Measurements from ENCODE around the gene MTCL3.

MTCL3 gene

DNA sequence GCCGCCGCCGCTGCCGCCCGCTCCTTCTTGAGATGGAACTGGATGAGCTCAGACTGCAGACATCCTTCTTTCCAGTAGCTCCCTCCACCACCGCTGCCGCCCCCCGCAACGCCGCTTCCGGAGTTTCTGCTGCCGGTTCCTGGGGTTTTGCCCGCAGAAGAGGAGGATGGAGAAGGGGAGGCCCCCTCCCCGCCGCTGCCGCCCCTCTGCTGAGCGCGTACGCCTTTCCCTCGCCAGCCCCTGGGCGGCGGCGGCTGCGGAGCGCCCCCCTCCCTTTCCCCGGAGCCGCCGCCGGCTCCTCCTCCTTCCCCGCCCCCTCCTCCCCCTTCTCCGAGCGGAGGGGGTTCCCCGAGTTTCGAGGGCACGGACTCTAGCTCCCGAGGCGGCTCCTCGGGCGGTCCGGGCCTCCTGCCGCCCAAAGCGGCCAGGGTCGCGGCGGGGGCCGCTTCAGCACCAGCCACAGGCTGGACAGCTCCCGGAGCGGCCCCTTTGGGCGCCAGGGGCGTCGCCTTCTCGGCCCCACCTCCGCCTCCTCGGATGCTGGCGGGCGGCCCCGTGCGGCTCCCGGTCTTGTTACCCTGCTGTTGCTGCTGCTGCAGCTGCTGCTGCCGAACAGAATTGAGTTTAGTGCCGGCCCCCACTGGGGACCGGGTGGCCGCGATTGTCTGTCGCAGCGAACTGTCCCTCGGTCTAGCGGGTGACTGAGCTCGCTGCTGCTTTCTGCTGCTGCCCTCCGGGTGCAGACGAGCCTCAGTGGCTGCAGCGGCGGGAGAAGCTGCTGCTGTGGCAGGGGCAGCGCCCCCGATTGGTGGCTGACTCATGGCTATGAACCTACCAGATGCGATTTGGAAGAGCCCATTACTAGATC, 3.1 kb downstream of the MTCL3 start:
- peaks cover 14% of the 10 kb centered on the region for H3K27me3 ChIP-seq (replicated peaks; ENCODE audit: control insufficient read depth, insufficient read depth, low read length, poor library complexity, severe bottlenecking)
- no peaks in the 10 kb centered on the region for H3K9me3 ChIP-seq (ENCODE audit: control insufficient read depth, low read length)
- no peaks in the 10 kb centered on the region for H3K36me3 ChIP-seq (ENCODE audit: control insufficient read depth, insufficient read depth, low read length)
- peak; percentile 60 to 68 (median 64) for DNase-seq
- H3K27ac ChIP-seq (ENCODE audit: insufficient read depth, low read length, poor library complexity, severe bottlenecking), result peak overlapping the region; percentile 58
- peak overlapping the region; percentile 82 for H3K4me3 ChIP-seq (ENCODE audit: insufficient read depth, low read depth, low read length, poor library complexity, severe bottlenecking)
- H3K4me1 ChIP-seq (ENCODE audit: control insufficient read depth, insufficient read depth, low read length, poor library complexity, severe bottlenecking), result peaks cover 24% of the 10 kb centered on the region

GRCh38 chr6:127515234-127515793, 3.8 kb downstream of the MTCL3 start:
- Histone ChIP-seq H3K36me3 (ENCODE audit: control insufficient read depth, insufficient read depth, low read length) (peaks cover 1% of the 10 kb centered on the region), H3K9me3 (ENCODE audit: control insufficient read depth, low read length) (no peaks in the 10 kb centered on the region), H3K27me3 (replicated peaks; ENCODE audit: control insufficient read depth, insufficient read depth, low read length, poor library complexity, severe bottlenecking) (peaks cover 13% of the 10 kb centered on the region), H3K27ac (ENCODE audit: insufficient read depth, low read length, poor library complexity, severe bottlenecking) (peak overlapping the region; percentile 58), H3K4me1 (ENCODE audit: control insufficient read depth, insufficient read depth, low read length, poor library complexity, severe bottlenecking) (peaks cover 24% of the 10 kb centered on the region), H3K4me3 (ENCODE audit: insufficient read depth, low read depth, low read length, poor library complexity, severe bottlenecking) (peak overlapping the region; percentile 82)
- DNase-seq, result no peak

DNA sequence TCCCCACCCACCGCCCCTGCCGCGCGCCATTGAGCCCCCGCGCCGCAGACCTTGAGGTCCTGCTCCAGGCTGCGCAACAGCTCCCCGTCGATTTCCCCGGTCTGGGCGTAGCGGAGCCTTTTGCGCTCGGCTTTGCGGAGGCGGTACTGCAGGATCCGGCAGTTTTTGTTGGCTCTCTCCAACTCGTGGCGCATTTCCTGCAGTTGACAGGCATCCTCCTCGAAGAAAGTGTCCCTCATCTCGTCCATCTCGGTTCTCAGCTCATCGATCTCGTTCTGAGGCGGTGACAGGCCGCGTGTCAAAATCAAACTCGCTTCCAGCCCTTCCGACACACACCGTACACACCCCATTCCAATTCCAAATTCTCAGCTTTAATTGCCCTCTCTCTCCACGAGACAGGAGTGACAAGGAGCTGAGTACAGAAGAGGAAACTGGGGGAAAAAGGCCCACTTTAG, 4.3 kb downstream of the MTCL3 start:
- Histone ChIP-seq H3K4me1 (ENCODE audit: control insufficient read depth, insufficient read depth, low read length, poor library complexity, severe bottlenecking) (peaks cover 24% of the 10 kb centered on the region), H3K27ac (ENCODE audit: insufficient read depth, low read length, poor library complexity, severe bottlenecking) (peak overlapping the region; percentile 58), H3K9me3 (ENCODE audit: control insufficient read depth, low read length) (no peaks in the 10 kb centered on the region), H3K27me3 (replicated peaks; ENCODE audit: control insufficient read depth, insufficient read depth, low read length, poor library complexity, severe bottlenecking) (peaks cover 8% of the 10 kb centered on the region), H3K36me3 (ENCODE audit: control insufficient read depth, insufficient read depth, low read length) (peaks cover 4% of the 10 kb centered on the region), H3K4me3 (ENCODE audit: insufficient read depth, low read depth, low read length, poor library complexity, severe bottlenecking) (peak overlapping the region; percentile 82)
- DNase-seq, result peak in 2 of 3 donors; percentile 43

DNA sequence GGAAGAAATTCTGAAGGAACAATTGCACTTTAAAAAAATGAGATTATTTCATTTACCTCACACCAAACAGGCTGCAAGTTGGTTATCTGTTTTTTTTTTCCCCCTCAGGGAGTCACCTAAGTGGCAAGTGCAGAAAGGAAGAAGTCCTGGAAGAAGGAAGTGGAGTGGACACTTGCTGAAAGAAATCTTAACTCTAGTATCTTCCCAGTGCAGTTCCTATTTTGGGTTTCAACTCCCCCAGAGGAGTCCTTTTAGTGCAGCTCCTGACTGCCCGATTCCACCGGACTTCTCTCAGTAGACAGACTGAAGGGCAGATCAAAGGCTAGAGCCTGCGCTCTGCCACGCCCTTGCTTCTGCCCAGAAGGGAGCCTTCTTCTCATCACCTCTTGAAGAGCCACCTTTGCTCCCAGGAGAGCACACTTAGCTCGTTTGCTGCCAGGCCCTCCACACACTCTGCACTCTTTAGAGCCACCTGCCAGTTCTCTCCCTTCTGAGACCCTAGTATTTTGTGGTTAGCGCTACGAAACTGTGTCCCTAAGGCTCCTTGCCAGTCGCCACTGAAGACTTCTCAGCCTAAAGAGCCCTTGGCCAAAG, 4.9 kb downstream of the MTCL3 start:
- H3K4me3 ChIP-seq (ENCODE audit: insufficient read depth, low read depth, low read length, poor library complexity, severe bottlenecking), result peak overlapping the region; percentile 82
- DNase-seq, result no peak
- no peaks in the 10 kb centered on the region for H3K9me3 ChIP-seq (ENCODE audit: control insufficient read depth, low read length)
- H3K36me3 ChIP-seq (ENCODE audit: control insufficient read depth, insufficient read depth, low read length), result peaks cover 4% of the 10 kb centered on the region
- H3K4me1 ChIP-seq (ENCODE audit: control insufficient read depth, insufficient read depth, low read length, poor library complexity, severe bottlenecking), result peaks cover 21% of the 10 kb centered on the region
- H3K27ac ChIP-seq (ENCODE audit: insufficient read depth, low read length, poor library complexity, severe bottlenecking), result no peak overlapping the region
- peaks cover 3% of the 10 kb centered on the region for H3K27me3 ChIP-seq (replicated peaks; ENCODE audit: control insufficient read depth, insufficient read depth, low read length, poor library complexity, severe bottlenecking)

DNA sequence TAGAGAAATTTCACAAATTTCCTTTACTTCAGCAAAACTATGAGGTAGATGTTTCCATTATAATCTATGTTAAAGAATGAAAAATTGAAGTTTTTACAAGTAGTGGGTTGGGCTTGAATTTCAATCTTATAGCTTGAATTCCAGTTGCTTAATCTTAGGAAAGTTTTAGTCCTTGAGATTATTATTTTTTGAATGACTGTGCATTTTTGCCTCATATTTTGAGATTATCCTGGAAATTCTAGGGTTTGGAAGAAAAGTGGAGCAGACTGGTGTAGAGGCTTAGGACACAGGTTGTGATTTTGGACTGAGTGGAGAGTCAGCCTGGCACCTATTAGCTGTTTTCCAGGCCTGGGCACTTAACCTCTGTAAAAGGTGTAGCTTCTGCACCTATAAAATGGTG, 5.7 kb downstream of the MTCL3 start:
- peaks cover 14% of the 10 kb centered on the region for H3K4me1 ChIP-seq (ENCODE audit: control insufficient read depth, insufficient read depth, low read length, poor library complexity, severe bottlenecking)
- H3K9me3 ChIP-seq (ENCODE audit: control insufficient read depth, low read length), result no peaks in the 10 kb centered on the region
- no peak overlapping the region for H3K27ac ChIP-seq (ENCODE audit: insufficient read depth, low read length, poor library complexity, severe bottlenecking)
- H3K27me3 ChIP-seq (replicated peaks; ENCODE audit: control insufficient read depth, insufficient read depth, low read length, poor library complexity, severe bottlenecking), result no peaks in the 10 kb centered on the region
- peaks cover 4% of the 10 kb centered on the region for H3K36me3 ChIP-seq (ENCODE audit: control insufficient read depth, insufficient read depth, low read length)
- DNase-seq, result no peak
- H3K4me3 ChIP-seq (ENCODE audit: insufficient read depth, low read depth, low read length, poor library complexity, severe bottlenecking), result no peak overlapping the region

DNA sequence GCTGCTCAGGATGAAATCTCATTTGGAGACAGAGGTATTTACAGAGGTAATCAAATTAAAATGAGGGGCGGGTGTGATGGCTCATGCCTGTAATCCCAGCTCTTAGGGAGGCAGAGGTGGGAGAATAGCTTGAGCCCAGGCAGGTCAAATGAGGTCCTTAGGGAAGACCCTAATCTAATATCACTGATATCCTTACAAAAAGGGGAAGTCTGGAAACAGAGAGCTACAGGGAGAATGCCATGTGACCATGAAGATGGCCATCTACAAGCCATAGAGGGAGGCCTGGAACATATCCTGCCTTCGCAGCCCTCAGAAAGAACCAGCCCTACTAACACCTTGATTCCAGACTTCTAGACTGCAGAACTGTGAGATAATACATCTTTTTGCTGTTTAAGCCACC, 8.3 kb downstream of the MTCL3 start:
- peaks cover 4% of the 10 kb centered on the region for H3K36me3 ChIP-seq (ENCODE audit: control insufficient read depth, insufficient read depth, low read length)
- DNase-seq, result no peak

DNA sequence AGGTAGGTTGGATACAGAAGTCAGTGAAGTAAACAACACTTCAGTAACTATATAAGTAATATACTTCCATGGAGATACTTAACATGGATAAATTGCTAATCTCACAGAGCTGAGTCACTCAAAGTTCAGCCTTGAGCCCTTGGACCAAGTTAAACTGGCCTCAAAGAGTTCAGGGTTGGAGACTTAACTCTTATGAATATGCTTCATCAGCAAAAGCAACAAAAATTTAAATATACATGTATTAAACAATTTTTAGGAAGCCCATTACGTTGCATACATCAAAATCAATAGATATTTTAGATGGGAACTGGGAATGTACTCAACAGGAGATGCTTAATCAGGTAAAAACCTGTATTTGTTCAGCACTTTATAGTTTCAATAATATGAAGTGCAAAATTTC, 12.2 kb downstream of the MTCL3 start:
- peaks cover 4% of the 10 kb centered on the region for H3K36me3 ChIP-seq (ENCODE audit: control insufficient read depth, insufficient read depth, low read length)
- no peak for DNase-seq
- H3K27ac ChIP-seq (ENCODE audit: insufficient read depth, low read length, poor library complexity, severe bottlenecking), result no peak overlapping the region
- H3K4me3 ChIP-seq (ENCODE audit: insufficient read depth, low read depth, low read length, poor library complexity, severe bottlenecking), result no peak overlapping the region
- H3K27me3 ChIP-seq (replicated peaks; ENCODE audit: control insufficient read depth, insufficient read depth, low read length, poor library complexity, severe bottlenecking), result no peaks in the 10 kb centered on the region
- H3K9me3 ChIP-seq (ENCODE audit: control insufficient read depth, low read length), result no peaks in the 10 kb centered on the region
- H3K4me1 ChIP-seq (ENCODE audit: control insufficient read depth, insufficient read depth, low read length, poor library complexity, severe bottlenecking), result no peaks in the 10 kb centered on the region

More for the DNA sequence above, 8.3 kb downstream of the MTCL3 start:
- H3K27me3 ChIP-seq (replicated peaks; ENCODE audit: control insufficient read depth, insufficient read depth, low read length, poor library complexity, severe bottlenecking), result no peaks in the 10 kb centered on the region
- no peaks in the 10 kb centered on the region for H3K9me3 ChIP-seq (ENCODE audit: control insufficient read depth, low read length)
- H3K4me3 ChIP-seq (ENCODE audit: insufficient read depth, low read depth, low read length, poor library complexity, severe bottlenecking), result no peak overlapping the region
- peaks cover 8% of the 10 kb centered on the region for H3K4me1 ChIP-seq (ENCODE audit: control insufficient read depth, insufficient read depth, low read length, poor library complexity, severe bottlenecking)
- no peak overlapping the region for H3K27ac ChIP-seq (ENCODE audit: insufficient read depth, low read length, poor library complexity, severe bottlenecking)

GRCh38 chr6:127503022-127503421, 16.1 kb downstream of the MTCL3 start:
- DNase-seq, result no peak
- Histone ChIP-seq H3K4me3 (ENCODE audit: insufficient read depth, low read depth, low read length, poor library complexity, severe bottlenecking) (no peak overlapping the region), H3K9me3 (ENCODE audit: control insufficient read depth, low read length) (no peaks in the 10 kb centered on the region), H3K27ac (ENCODE audit: insufficient read depth, low read length, poor library complexity, severe bottlenecking) (no peak overlapping the region), H3K4me1 (ENCODE audit: control insufficient read depth, insufficient read depth, low read length, poor library complexity, severe bottlenecking) (no peaks in the 10 kb centered on the region), H3K36me3 (ENCODE audit: control insufficient read depth, insufficient read depth, low read length) (no peaks in the 10 kb centered on the region), H3K27me3 (replicated peaks; ENCODE audit: control insufficient read depth, insufficient read depth, low read length, poor library complexity, severe bottlenecking) (no peaks in the 10 kb centered on the region)

DNA sequence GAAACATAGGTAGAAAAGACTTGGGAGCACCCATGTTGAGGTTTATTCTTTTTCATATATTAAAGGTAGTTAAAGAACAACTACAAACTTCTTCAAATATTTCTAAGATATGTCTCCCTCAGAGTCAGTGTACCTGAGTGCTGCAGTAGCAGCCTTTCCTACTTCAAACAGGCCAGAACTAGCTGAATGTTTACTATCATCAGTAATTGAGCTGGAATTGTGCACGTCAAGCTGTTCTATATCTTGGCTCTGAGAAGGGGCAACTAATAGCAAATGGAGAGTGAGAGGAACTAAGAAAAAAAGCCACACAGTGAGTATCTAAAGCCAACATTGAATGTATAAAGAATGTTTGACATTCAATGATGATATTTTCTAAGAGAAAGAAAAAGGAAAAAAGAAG, 21.7 kb downstream of the MTCL3 start:
- DNase-seq, result no peak
- H3K4me3 ChIP-seq (ENCODE audit: insufficient read depth, low read depth, low read length, poor library complexity, severe bottlenecking), result no peak overlapping the region
- H3K27ac ChIP-seq (ENCODE audit: insufficient read depth, low read length, poor library complexity, severe bottlenecking), result no peak overlapping the region
- H3K36me3 ChIP-seq (ENCODE audit: control insufficient read depth, insufficient read depth, low read length), result no peaks in the 10 kb centered on the region
- H3K9me3 ChIP-seq (ENCODE audit: control insufficient read depth, low read length), result no peaks in the 10 kb centered on the region
- no peaks in the 10 kb centered on the region for H3K4me1 ChIP-seq (ENCODE audit: control insufficient read depth, insufficient read depth, low read length, poor library complexity, severe bottlenecking)
- H3K27me3 ChIP-seq (replicated peaks; ENCODE audit: control insufficient read depth, insufficient read depth, low read length, poor library complexity, severe bottlenecking), result no peaks in the 10 kb centered on the region

- Histone ChIP-seq H3K27ac (ENCODE audit: insufficient read depth, low read length, poor library complexity, severe bottlenecking) (no peak overlapping the region), H3K4me1 (ENCODE audit: control insufficient read depth, insufficient read depth, low read length, poor library complexity, severe bottlenecking) (no peaks in the 10 kb centered on the region), H3K36me3 (ENCODE audit: control insufficient read depth, insufficient read depth, low read length) (no peaks in the 10 kb centered on the region), H3K27me3 (replicated peaks; ENCODE audit: control insufficient read depth, insufficient read depth, low read length, poor library complexity, severe bottlenecking) (no peaks in the 10 kb centered on the region), H3K9me3 (ENCODE audit: control insufficient read depth, low read length) (no peaks in the 10 kb centered on the region), H3K4me3 (ENCODE audit: insufficient read depth, low read depth, low read length, poor library complexity, severe bottlenecking) (no peak overlapping the region)
- DNase-seq, result no peak
Observed at GRCh38 chr6:127496471-127496870, 22.7 kb downstream of the MTCL3 start.
